Measurements from ENCODE around the gene ACTR5.

- no peak for TF ChIP-seq POLR2A (IDR thresholded peaks at IDR 0.05; ENCODE audit: low read depth)
- TF ChIP-seq, protein P1, sequence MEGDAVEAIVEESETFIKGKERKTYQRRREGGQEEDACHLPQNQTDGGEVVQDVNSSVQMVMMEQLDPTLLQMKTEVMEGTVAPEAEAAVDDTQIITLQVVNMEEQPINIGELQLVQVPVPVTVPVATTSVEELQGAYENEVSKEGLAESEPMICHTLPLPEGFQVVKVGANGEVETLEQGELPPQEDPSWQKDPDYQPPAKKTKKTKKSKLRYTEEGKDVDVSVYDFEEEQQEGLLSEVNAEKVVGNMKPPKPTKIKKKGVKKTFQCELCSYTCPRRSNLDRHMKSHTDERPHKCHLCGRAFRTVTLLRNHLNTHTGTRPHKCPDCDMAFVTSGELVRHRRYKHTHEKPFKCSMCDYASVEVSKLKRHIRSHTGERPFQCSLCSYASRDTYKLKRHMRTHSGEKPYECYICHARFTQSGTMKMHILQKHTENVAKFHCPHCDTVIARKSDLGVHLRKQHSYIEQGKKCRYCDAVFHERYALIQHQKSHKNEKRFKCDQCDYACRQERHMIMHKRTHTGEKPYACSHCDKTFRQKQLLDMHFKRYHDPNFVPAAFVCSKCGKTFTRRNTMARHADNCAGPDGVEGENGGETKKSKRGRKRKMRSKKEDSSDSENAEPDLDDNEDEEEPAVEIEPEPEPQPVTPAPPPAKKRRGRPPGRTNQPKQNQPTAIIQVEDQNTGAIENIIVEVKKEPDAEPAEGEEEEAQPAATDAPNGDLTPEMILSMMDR (IDR thresholded peaks at IDR 0.05), result no peak
Measured at GRCh38 chr20:38730167-38730988, 17.9 kb upstream of the ACTR5 start.

Data from esophagus muscularis mucosa (tissue), 3 donors.